Esophagus muscularis mucosa (tissue), 3 donors: Measurements from ENCODE around the gene CLEC19A.

Experiments
- CTCF ChIP-seq, 3 experiments: fragments of 200-600 bp in 2 of 3; fragments of 450-650 bp in 1 of 3; sonication (generic) in 2 of 3; IDR thresholded peaks; one replicate each; pipeline ENCODE4 v1.5.1; 2017 to 2019; ENCODE audit warnings: antibody characterized with exemption in 3 of 3, mild to moderate bottlenecking in 2 of 3, moderate library complexity in 1 of 3
- POLR2A ChIP-seq: fragments of 450-650 bp; IDR thresholded peaks from one replicate; pipeline ENCODE4 v1.6.1; 2017; ENCODE audit warnings: antibody characterized with exemption, moderate library complexity, mild to moderate bottlenecking, low read depth
- POLR2AphosphoS5 ChIP-seq, 2 donors: sonication (generic); formaldehyde crosslinking; IDR thresholded peaks; one replicate each; pipeline ENCODE4 v1.6.1; 2017; ENCODE audit warnings: antibody characterized with exemption in 2 of 2

- TF ChIP-seq CTCF (IDR thresholded peaks at IDR 0.05) (no peak), POLR2A (no peak), POLR2AphosphoS5 (IDR thresholded peaks at IDR 0.05) (no peak)
Observed at GRCh38 chr16:19346335-19346922, 60.9 kb downstream of the CLEC19A start.
